NCI-H1436 (cell line): ENCODE measurements around the gene CD84.
"Not testable (repeated sequence)": the region's sequence is repeated elsewhere in the genome, so short reads cannot be mapped to it uniquely, and the experiment has no call there.

ENCODE experiments used
- DNase-seq: peaks from one replicate; lab custom pipeline; 2025; lab: John Stamatoyannopoulos, UW

CD84 gene

DNA sequence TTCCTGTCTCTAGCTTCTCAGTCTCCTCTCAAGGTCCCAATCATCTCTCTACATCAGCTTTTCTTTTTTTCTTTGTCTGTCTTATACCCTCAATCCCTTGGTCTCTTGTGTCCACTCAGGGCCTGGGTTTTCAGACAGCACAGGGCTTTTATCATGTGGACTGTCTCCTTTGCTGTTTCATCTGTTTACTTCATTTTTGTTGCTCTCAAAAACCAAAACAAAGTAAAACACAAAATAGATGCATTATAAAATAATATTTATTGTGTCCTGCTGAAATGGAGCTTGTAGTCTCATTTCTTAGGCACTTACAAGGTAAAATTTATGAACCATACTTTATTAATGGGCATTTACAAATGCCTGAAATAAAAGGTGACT is 38.5 kb downstream of the CD84 start:
- no peak for DNase-seq

DNA sequence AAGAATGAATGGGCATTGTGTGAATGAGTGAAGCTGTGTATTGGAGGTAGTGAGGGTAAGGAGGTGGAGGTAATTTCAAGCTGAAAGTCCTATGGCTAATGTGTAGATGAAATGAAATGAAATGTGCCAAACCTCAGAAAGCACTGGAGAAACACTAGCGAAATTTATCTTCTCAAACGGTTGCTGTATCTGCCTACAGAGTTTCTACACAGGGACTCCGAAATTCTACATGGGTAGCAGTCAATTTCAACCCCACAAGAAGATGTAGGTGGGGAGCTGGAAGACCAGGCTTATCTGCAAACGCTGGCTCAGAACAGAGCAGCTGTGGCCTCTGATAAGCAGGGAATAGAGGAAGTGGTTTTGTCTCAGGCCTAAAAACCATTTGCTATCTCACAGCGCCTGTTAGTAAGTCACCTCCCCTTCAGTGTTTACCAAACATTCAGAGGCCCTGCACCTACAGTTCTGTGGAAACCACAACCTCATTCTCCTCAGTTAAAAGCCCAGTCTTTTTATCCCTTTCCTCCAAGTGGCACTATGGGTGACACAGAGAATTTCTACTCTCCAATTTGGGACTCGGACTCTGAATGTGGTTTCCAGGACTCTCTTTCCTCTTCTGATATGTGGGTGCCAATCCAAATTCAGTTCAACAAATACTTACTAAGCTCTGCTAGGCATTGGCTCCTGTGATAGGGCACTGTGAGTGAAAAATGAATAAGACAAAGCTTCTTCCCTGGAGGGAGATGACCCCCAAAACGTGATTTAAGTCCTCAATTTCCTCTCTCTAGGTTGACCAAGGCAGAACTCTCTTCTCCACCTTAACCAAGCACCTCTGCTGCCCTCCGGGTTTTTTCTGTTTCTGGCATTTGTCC is 39.1 kb downstream of the CD84 start:
- DNase-seq, result no peak

DNA sequence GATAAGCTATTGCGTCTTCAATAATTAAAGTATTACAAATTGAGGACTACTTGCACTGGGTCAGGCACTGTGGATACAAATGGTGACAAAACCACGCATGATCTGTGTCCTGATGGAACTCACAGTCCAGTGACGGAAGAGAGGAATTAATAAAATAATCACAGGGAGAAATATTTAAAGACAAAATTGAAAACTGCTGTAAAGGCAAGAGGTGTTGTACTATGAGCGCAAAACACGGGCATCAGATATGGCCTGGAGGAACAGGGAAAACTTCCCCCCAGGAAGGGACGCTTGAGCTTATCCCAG is 39.7 kb downstream of the CD84 start:
- no peak for DNase-seq

- DNase-seq, result no peak
These were observed 40.2 kb downstream of the CD84 start for GRCh38 chr1:160538985-160539651.

DNA sequence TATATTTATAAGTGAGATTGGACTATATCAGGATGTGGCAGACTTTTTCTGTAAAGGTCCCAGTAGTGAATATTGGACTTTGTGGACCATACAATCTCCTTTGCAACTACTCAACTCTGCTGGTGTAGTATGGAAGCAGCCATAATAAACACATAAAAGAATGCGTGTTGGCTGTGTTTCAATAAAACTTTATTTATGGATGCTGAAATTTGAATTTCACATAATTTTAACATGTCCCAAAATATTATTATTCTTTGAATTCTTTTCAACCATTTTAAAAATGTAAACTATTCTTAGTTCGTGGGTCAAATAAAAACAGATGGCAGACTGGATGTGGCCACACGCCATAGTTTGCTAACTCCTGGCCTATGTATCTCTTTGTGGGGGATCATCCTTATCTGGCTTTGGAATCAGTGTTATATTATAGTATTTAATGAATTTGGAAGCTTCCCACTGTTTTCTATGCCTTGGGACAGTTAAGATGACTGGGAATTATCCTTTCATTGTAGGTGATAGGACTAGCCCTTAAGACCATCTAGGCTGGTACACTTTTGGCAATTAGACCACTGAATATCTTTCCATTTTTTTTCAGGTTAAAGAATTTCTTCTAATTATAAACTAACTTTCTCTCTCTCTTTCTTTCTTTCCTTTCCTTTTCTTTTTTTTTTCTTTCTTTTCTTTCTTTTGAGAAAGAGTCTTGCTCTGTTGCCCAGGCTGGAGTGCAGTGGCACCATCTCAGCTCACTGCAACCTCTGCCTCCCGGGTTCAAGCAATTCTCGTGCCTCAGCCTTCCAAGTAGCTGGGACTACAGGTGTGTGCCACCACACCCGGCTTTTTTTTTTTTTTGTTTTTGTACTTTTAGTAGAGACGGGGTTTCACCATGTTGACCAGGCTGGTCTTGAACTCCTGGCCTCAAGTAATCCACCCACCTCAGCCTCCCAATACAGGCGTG is 41.3 kb downstream of the CD84 start:
- DNase-seq, result no peak

DNA sequence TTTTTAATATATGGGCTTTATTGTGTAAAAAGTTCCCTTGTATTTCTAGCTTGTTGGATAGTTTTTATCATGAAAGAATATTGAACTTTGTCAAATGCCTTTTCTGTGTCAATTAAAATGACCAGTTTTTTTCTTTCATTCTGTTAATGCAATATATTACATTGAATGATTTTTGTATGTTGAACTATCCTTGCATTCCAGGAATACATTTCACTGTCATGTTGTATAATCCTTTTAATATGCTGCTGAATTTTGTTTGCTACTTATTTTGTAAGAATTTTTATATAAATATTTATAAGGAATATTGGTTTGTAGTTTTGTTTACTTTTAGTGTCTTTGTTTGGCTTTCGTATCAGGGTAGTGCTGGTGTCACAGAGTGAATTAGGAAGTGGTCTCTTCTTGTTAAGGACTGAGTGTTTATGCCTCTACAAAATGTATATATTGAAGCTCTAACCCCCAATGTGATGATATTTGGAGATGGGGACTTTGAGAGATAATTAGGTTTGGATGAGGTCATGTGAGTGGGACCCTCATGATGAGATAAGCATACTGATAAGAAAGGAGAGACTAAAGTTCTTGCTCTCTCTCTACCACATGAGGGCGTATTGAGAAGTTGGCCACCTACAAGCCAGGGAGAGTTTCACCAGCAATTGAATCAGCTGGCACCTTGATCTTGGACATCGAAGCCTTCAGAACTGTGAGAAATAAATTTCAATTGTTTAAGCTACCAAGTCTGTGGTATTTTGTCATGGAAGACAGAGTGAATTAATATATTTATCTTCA is 44.3 kb downstream of the CD84 start:
- DNase-seq, result no peak

- DNase-seq, result not testable (repeated sequence)
These were observed 46.8 kb downstream of the CD84 start for GRCh38 chr1:160532557-160532813.

GRCh38 chr1:160531809-160532556 is 47.3 kb downstream of the CD84 start:
- not testable (repeated sequence) for DNase-seq

GRCh38 chr1:160529401-160529952 is 49.8 kb downstream of the CD84 start:
- DNase-seq, result not testable (repeated sequence)

- not testable (repeated sequence) for DNase-seq
These were observed 55.5 kb downstream of the CD84 start for GRCh38 chr1:160523789-160524188.

GRCh38 chr1:160522622-160523345 is 56.5 kb downstream of the CD84 start, which contains the start of gene SLAMF6:
Gene SLAMF6, minus strand, starts transcription at chr1:160523255. Its CDS starts 63 bp downstream, at chr1:160523192.
- no peak for DNase-seq

DNA sequence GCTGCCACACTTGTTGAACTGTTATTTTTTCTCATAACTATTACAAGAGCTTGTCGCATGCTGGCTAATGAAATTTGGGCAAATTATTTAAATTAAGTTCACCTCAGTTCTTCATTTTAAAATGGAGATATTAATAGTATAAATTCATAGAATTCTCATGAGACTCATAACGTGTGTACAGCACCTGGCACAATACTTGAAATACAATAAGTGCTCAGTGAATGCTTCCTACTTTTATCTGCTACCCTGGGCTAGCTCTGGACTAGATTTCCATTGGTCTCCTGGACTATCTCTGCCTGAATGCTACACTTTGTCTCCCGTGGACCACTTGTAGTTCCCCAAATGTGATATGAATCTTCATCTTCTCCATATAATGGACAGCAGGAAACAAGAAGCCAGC is 57.2 kb downstream of the CD84 start:
- DNase-seq, result no peak

DNA sequence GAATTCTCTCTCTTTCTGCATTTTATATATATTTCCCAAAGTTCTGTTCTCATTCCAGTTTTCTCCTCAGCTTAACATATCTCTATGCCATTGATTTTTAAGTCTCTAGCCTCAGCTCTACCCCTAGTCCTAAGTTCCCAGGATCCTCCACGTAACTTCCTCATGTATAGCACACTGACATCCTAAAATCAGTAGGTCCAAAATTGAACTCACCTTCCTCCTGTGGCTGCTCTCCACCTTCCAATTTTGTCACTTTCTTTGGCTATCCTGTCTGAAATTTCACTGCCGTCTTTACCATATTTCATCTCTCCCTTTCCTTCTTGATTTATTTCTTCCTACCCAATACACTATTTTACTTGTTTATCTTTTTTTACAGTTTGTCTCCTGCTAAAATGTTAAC is 57.7 kb downstream of the CD84 start:
- no peak for DNase-seq

DNA sequence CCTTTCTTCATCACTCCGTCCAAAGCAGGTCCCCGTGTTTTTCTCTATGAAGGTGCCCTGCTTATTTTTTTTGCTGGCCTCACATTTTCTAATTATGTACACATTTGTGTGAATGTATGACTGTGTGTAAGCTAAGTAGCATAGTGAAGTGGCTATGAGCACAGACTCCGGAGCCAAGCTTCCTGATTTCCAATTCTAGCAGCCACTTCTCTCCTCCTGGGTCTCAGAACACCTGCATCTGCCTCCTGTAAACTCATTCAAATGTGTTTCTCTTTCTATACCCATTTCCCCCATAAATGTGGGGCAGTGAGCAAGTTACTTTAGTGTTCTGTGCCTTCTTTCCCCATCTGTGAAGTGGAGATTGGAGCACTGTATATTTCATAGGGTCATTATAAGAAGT is 58.3 kb downstream of the CD84 start:
- DNase-seq, result no peak

GRCh38 chr1:160520582-160520981 is 58.7 kb downstream of the CD84 start:
- no peak for DNase-seq

DNA sequence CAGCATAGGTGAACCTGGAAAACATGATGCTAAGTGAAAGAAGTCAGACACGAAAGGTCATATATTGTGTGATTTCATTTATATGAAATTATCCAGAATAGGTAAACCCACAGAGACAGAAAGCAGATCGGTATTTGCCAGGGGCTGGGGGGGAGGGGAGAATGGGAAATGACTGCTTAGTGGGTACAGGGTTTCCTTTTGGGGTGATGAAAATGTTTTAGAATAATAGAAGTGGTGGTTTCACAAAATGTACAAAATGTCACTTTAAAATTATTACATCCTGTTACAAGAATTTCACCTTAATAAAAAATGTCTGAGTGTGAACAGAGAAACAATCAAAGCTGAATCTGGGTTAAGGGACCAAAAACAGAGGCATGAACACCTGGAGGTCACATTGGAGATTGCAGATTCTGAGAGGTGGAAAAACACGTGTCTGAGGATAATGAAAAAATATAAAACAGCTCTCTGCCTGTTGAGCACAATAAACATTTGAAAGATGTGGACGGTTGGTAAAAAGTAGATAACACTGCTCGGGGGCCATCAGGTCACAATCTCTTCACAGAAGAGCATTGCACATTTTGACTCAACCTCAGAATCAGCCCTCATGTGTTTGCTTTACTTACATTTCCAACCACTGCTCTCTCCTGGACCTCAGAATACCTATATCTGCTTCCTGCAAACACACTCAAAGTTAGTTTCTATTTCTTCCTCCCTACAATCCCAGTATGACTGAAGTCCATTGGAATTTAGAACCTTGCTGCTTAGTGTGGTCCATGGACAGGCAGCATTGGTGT is 59.5 kb downstream of the CD84 start:
- DNase-seq, result no peak

- DNase-seq, result not testable (repeated sequence)
These were observed 61.8 kb downstream of the CD84 start for GRCh38 chr1:160517519-160517918.

DNA sequence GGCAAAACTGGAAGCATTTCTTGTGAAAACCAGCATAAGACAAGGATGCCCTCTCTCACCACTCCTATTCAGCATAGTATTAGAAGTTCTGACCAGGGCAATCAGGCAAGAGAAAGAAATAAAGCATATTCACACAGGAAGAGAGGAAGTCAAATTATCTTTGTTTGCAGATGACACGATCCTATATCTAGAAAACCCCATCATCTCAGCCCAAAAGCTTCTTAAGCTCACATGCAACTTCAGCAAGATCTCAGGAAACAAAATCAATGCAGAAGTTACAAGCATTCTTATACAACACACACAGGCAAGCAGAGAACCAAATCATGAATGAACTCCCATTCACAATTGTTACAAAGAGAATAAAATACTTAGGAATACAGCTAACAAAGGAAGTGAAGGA is 63.4 kb downstream of the CD84 start:
- DNase-seq, result not testable (repeated sequence)

DNA sequence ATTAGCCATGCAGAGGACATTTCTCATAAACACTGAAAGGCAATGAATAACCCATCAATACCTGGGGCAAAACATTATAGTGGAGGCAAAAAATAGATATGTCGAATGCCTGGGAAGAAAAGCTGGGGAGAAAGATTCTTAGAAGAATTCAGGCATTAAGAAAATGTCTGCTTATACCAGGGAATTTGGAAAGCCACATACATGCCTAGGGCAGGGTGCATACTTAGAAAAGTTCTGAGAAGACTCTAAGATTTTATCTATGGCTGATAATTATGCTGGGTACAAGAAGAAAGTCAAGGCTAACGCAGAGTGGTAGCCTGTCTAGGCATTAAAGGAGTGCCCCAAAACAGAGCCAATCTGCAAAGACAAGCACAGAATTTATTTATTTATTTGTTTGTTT is 74.6 kb downstream of the CD84 start:
- DNase-seq, result no peak
